Pons (tissue), 1 donor: ENCODE data around the gene OR8G5.

Source experiments
- DNase-seq: peaks from one replicate; pipeline ENCODE4 v3.0.0-alpha.2; 2016; ENCODE audit warnings: low spot score

The OR8G5 gene

DNA sequence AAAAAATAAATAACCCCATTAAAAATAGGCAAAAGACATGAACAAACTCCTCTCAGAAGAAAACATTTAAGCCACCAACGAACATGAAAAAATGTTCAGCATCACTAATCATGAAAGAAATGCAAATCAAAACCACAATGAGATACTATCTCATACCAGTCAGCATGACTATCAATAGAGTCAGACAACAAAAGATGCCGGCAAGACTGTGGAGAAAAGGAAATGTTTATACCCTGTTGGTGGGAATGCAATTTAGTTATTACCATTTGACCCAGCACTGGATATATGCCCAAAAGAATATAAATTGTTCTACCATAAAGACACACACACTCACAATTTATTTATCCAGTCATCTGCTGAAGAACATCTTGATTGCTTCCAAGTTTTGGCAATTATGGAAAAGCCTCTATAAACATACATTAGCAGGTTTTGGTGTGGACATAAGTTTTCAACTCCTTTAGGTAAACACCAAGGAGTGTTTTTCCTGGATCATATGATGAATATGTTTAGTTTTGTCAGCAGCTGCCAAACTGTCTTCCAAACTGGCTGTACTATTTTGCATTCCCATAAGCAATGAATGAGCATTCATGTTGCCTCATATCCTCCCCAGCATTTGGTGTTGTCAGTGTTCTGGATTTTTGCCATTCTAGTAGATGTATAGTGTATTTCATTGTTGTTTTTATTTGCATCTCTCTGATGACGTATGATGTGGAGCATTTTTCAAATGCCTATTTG is 29.6 kb downstream of the OR8G5 start:
- DNase-seq, result no peak

DNA sequence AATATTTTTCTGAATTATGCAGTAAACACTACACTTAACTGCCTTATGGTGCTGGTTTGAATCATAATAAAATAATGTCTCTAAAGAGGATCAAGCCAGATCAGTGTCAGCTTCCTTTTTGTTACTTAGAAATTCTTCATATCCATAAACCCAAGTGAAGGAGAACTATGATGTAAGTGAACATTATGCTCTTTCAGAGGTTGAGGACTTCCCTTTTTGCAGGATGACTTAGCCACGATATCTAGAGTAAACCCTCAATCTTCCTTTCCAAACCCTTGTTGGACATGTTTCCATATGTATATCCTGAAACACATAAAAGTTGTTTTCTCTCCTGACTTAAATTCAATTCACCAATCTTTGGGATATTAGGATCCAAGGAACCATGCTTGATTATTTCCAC is 38.5 kb downstream of the OR8G5 start:
- no peak for DNase-seq

DNA sequence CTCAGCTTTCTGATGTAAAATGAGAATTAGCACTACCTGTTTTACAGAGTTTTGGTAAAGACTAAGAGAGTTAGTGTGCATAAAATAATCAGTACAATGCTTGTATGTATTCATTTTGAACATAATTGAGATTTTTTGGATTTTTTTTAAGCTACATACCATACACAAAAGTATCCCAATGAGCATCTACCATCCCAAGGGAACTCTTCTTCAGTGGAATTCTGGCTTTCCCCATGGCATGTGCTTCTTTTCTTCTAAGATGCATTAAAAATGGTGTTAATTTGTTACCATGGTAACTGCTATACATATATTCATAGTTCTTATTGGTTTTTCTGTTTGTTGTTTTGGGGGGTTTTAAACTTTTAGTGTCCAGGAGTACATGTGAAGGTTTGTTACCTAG is 39.8 kb downstream of the OR8G5 start:
- no peak for DNase-seq

DNA sequence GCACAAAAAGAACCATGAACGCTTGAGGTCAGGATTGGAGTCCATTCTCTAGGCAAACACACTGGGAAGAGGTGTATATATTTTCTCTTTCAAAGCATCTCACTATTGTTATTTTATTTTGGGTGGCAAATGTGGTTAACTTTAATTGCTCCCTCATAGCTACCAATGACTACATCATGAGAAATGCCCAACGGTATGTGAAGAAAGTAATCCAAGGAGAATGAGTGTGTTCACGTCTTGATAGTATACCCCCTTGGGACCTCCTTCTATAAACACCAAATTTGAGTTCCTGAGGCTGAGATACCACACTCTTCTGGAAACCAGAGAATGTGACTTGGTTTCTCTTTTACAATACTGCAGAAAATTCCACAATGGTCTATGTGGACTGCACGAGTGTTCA is 41.7 kb downstream of the OR8G5 start:
- no peak for DNase-seq

DNA sequence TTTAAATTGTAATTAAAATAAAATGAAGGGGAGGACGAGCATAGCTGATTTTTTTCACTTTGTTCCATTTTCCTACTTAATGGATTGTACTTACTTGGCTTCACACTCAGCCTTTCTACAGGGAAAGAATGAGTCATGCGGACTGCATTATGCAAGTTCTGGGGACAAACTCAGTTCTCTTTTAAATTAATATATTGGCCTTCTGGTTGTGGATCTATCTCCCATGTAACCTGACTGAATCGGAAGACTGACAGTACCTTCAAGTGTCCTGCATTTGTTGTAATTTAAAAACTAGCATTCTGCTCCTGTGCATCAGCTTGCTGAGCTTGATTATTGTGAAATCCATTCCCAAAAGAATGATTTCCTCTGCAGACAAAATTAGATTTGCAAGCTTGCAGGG is 45.4 kb downstream of the OR8G5 start:
- DNase-seq, result no peak

DNA sequence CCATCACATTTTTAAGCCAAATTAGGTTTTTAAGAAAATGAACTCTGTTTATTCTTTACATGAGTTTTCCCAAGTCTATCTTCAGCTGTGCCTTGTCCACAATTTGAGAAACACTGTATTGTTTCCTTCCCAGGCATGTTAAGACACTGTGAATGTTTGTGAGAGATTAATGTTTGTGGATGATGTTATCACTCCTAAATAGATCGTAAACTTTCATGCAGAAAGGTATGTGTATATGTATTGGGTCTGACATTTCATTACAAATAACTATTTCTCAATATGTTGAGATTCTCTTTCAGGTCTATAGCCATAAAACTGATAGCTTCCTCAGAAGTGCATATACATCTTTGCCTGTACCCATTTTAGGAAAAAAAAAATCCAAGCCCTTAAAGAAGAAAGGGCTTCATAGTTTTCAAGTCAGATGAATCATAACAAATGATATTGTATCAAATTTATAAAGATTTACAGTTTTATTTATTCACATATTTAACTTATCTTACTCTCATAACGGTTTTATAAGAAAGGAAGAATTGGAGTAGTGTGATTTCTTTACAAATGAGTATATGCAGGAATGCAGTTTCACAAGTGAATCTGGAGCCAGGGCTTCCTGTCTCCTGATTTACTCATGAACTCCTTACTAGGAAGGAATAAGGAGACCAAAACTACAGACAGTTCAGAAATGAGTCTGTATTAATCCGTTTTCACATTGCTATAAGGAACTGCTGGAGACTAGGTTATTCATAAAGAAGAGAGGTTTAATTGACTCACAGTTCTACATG is 46.4 kb downstream of the OR8G5 start:
- DNase-seq, result no peak

DNA sequence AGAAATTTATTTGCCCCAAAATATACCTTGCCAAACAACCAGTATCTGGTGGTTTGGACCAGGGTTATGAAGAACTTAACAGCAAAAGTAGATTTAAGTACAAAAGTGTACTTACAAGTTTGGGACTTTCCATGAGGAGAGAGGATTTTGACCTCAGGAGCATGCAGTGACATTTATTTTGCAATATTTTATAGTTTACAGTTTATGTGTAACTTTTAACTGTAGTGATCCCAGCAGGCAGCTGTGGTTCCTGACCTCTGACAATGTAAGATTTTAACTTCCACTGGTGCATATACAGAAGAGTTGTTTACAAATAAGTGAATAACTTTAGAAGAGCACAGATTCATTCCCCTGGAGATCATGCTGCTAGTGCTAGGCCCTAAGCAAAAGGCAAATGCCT is 50.9 kb downstream of the OR8G5 start:
- no peak for DNase-seq

DNA sequence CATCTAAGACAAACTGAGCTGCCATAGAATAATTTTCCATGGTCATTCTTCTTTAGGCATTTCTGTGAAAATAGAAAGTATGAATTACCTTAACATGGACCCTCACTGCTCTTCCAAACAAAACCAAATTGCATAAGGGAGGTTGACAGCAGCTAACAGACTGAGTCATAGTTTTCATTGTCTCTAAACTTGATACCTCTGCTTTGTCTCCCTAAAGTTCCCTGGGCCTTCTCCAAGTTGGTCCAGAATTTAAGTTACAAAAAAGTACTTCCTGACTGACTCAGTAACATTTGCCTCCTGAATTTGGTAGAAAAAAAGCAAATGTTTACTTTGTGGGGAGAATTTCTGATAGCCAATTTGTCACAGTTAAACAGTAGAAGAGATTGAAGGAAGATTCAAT is 54.5 kb downstream of the OR8G5 start:
- DNase-seq, result no peak

DNA sequence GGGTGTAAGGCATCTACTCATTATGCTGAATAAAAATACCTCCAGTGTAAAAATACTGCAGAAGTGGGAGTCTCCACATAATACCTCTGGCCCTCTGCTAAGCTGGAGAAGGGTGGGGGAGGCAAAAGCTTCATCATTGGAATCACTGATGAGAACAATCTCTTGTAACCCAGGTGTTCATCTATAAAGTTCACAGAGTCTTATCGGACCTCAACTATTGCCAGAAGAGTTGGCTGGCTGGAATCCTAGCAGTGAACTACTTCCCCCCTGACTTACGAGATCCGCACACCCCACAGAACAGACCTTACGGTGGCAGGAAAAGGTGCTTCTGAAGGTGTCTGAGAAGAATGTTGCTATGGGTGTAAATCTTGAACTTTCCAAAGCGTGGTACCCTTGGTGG is 55.1 kb downstream of the OR8G5 start:
- no peak for DNase-seq

DNA sequence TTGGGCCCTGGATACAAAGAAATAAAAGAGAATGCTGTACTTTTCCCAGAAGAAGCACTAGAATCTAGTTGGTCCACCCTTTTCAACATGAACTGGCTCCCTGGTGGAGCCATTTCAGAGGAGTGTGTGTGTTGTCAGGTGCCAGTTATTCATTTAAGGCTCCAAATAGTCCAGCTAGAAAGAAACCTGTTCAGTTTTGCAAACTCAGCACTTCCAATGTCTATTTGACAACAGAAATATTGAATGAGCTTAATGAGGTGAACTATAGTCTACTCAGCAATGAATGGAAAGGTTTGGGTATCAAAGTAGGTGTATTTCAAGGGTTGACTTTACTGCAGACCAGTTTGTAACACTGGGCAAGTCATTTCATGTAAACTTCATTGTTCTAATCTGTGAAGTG is 55.5 kb downstream of the OR8G5 start:
- DNase-seq, result no peak

DNA sequence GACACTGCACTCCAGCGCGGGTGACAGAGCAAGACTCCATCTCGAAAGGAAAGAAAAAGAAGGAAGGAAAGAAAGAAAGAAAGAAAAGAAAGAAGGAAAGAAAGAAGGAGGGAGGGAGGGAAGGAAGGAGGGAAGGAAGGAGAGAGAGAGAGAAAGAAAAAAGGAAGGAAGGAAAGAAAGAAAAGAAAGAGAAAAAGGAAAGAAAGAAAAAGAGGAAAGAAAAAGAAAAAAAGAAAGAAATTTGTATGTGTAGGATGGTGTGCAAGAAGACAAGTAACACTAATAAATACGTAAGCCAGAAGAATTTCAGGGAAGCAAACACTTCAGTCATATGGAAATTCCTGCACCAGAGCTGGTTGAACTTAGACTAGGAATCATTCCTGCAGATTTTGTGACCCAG is 57.0 kb downstream of the OR8G5 start:
- no peak for DNase-seq

DNA sequence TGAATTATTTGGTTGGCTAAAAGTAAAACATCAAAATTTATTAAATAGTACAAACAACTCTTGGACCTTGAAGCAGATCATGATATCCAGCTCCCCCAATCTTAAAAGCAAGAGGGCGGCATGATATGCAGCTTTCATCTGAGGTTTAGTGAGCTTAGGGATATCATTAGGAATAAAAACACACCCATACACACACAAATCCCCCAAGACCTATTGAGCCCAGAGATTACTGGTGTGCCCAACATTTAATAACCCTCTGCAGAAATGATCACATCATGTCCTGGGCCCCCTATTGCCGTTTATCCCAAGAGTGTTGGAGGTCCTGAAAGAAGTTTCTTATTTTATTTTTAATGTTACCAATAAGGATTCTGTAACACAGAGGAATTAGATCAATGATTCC is 57.7 kb downstream of the OR8G5 start, which contains the start of gene OR8D1:
Gene OR8D1 (minus strand): TSS at position 101 of the 400 bp plus-strand sequence. CDS start 3,183 bp downstream, outside the sequence.
- DNase-seq, result no peak

DNA sequence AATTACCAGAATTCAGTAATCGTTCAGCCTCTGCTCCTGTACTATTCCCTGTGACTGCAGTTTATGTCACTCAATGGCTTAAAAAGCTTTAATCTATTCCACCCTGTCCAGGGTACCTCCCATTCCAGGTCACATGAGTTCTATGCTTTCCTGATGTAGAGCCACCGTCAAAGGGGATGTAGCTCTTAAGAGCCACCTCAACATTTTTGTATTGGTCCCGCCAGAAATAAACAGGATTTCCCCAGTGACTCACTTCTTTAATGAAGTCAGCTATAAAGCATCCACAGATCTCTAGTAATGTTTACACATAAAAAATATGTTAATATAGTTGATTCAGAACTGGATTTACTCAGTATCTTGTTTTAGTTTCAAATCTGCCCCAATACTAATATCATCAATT is 58.9 kb downstream of the OR8G5 start:
- DNase-seq, result no peak
